KBM-7 (cell line): Measurements from ENCODE around the gene PITRM1.

Experiments
- DNase-seq: peaks from one replicate; pipeline ENCODE4 v3.0.0-alpha.2; 2015
- in situ Hi-C: fragments of 300-500 bp; cut with MboI; formaldehyde crosslinking; loops from 2 replicates; pipeline ENCODE4 v1.14.3; 2020; ENCODE audit warnings: low sequenced_read_pairs, low pct_unique_long_range_greater_than_20kb, mixed read lengths

Gene PITRM1

DNA sequence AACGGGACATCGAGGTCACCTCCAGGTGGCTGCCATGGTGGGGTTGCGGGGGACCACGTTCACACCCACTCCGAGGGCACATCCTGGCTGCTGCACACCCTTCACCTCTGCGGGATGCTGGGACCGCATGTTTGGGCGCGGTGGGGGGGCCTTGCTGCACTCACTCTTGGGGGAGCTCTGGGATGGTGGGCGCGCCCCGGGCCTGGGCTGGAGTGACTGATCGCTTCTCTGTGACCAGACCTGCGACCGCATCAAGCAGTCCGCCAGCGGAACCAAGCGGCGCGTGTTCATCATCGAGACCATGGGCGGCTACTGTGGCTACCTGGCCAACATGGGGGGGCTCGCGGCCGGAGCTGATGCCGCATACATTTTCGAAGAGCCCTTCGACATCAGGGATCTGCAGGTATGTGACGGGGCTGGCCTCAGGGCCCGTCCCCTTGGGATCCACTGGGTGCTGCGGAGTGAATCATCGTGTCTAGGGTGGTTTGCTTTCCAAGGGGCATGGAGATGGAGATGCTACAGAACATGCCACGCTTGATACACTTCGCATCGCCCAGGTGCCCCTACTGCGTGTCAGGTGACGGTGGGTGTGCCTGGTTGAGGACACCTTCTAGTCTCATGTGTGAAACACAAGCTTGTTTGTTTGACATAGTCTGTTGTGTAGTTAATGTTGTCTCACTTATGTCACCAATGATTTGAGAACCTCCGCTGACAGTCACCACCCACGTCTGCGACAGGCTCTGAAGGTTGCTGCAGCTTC is 42.8 kb downstream of the PITRM1 start:
- no peak for DNase-seq
- in situ Hi-C loops: no loop called here

DNA sequence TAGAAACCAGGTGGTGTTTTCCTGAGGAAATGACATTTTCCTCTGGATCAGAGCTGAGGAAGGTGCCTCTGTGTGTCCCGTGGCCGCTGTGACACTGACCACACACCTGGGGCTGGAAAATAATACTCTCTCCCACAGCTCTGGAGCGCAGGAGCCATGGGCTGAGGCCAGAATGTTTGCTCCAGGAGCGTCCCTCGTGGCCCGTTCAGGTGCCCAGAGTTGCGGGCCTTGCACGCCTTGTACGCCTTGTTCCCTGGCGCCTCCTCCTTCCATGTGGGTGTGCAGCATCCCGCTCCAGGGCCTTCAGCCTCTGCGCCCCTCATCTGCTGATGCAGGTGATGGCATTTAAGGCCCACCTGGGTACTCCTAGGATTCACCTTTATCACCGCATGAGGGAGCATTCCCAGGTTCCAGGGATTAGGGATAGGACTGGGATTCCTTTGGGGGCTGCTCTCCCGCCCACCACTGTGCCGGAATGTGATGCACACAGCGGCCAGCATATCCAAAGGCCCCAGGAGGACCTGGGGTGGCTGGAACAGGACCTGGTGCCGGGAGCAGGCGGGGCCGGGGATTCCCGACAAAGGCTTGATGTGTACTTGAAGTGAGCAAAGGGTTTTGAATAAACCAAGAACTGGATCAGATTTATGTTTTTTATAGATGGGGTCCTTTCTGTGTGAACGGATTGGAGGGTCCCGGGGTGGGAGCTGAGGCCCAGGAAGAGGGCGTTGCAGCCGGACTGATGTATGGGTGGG is 44.0 kb downstream of the PITRM1 start:
- DNase-seq: no peak
- in situ Hi-C loops: no loop called here

GRCh38 chr10:3127921-3128320 is 44.7 kb downstream of the PITRM1 start:
- DNase-seq: no peak
- in situ Hi-C loops: no loop called here

DNA sequence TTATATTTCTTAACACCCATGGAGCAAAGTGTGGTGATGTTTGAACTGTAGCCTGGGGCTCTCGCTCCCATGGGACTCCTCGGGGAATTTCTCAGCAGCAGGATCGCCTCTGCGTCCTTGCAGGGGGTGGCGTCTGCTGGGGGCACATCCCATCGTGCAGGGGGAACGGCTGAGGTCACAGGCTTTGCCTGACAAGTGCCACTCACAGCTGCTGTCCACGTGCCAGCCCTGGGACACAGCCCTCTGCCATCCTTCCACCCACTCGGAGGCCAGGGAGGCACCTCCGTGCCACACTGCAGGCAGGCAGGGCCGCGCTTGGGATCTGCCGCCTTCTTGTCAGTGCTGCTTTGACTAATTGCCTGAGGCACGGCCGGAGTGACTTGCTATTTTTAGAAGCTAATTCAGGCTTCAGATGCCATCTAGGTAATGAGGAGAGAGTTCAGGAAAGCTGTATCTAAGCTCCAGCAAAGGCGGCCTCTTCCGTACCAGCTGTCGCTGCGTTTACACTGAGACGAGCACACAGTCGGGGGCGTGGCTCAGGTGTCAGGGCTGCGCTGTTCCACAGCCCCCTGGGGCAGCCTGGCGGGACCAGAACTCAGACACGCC is 45.7 kb downstream of the PITRM1 start:
- in situ Hi-C loops: no loop called here
- no peak for DNase-seq

DNA sequence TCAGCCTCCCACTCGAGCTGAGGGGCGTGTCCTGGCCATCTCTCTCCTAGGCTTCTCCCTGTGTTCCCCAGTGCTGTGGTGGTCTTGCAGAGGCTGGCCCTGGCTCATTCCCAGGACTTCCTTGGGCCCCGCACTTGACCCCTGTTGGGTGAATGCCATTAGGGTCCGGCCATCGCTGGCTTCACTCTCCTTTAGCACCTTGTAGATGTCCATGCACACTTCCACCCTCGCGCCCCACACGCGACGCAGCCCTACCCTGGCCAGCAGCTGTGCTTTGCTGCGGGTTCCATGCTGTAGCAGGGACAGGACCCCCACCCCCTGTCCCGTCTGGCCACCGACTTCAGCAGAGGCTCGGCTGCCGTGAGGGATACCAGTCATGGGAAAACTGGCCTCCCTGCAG is 46.3 kb downstream of the PITRM1 start:
- in situ Hi-C loops: no loop called here
- DNase-seq: no peak

DNA sequence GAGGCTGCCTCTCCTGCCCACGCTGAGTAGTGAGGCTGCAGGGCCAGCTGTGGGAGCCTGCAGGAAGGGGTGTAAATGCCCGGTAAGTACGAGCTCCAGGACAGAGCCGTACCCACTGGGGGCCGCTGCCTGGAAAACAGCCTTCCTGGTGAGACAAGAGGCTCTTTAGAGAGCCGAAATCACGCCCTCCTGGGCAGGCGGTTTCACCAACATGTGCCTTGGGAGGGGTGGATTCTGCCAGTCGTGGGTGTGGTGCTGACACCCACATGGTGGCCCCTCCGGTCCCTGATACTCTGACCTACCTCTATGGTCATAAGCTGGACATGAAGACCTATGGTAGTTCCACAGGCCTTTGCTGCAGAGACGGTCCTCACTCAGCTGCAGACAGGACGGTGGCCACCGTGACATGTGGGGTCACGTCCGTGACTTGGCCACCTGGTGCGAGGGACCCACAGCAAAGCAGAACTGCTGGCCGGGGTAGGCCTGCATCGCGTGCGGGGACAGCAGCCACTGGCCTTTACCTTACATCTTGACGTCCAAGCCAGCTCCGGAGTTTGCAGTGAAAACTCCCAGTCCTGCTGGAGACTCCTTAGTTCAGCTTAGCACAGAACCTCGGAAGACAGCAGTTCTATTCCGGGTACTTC is 46.9 kb downstream of the PITRM1 start:
- in situ Hi-C loops: no loop called here
- no peak for DNase-seq

- in situ Hi-C loops: no loop called here
- no peak for DNase-seq
Observed at GRCh38 chr10:3124412-3125175, 48.0 kb downstream of the PITRM1 start.

GRCh38 chr10:3123571-3124411 is 48.8 kb downstream of the PITRM1 start:
- in situ Hi-C loops: no loop called here

GRCh38 chr10:3122486-3123205 is 49.9 kb downstream of the PITRM1 start:
- no peak for DNase-seq
- in situ Hi-C loops: no loop called here

More at GRCh38 chr10:3123571-3124411, 48.8 kb downstream of the PITRM1 start:
- DNase-seq: no peak

- no peak for DNase-seq
- in situ Hi-C loops: no loop called here
Observed at GRCh38 chr10:3122034-3122433, 50.5 kb downstream of the PITRM1 start.

- in situ Hi-C loops: no loop called here
- no peak for DNase-seq
Observed at GRCh38 chr10:3119796-3120459, 52.7 kb downstream of the PITRM1 start.

DNA sequence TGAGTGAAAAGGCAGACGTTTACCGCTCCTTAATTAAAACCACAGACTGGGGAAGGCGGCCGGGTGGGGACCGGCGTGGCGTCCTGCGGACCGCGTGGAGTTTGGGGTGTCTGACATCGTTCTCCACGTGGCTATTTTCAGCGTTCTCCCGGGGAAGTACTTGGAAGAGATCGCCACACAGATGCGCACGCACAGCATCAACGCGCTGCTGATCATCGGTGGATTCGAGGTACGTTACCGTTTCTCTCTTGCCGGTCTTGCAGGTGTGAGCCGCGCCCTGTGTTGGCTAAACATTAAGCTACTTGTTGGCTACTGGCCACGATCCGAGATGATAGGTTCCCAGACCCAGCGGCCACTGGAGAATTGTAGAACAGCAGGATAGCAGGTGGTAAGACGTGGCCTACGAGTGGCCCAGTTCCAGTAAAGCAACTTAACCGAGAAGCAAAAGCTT is 53.9 kb downstream of the PITRM1 start:
- DNase-seq: no peak
- in situ Hi-C loops: no loop called here

GRCh38 chr10:3117486-3117885 is 55.1 kb downstream of the PITRM1 start:
- DNase-seq: no peak
- in situ Hi-C loops: no loop called here

DNA sequence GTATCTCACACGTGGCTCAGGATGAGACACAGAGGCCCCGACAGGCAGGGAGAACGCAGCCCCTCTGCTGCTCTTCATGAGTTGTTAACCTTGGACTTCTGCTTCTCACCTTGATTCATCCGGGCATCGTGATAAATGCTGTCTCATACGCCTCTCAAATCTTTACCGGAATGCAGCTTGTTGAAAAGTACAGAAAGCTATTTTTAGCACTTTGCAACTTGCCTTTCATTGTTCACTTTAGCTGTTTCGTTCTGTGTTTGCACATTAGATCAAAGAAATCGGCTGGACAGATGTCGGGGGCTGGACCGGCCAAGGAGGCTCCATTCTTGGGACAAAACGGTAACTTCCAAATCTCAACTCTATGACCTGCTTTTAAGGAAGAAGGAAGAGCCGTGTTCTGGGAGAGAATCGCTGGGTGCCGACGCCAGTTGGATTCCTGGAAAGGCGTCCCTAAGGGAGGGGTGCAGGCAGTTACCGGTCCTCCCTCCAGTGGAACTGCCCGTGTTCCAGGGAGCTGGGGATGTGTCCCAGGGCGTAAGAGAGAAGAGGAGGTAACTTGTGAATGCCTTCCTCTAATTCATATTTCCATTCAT is 56.0 kb downstream of the PITRM1 start:
- in situ Hi-C loops: no loop called here
- no peak for DNase-seq

DNA sequence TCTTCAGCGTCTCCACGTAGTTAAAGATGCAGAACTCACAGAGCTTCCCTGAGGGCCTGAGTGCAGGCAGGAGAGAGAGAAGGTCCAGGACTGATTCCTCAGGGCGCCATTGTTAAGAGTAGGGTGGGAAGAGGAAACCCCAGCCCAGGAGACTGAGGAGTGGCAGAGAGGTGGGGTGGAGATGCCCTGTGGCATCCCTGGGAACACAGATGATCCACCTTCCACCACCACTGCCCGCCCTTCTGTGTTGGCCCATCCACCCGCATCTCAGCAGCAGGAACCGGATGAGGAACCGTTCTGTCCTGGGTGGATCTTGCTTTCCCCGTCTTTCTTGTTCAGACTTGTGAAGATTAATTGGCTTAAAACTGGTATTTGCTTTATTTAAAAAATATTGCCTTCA is 56.9 kb downstream of the PITRM1 start:
- in situ Hi-C loops: no loop called here
- DNase-seq: no peak

- in situ Hi-C loops: no loop called here
- DNase-seq: no peak
Observed at GRCh38 chr10:3113343-3113720, 59.2 kb downstream of the PITRM1 start.

DNA sequence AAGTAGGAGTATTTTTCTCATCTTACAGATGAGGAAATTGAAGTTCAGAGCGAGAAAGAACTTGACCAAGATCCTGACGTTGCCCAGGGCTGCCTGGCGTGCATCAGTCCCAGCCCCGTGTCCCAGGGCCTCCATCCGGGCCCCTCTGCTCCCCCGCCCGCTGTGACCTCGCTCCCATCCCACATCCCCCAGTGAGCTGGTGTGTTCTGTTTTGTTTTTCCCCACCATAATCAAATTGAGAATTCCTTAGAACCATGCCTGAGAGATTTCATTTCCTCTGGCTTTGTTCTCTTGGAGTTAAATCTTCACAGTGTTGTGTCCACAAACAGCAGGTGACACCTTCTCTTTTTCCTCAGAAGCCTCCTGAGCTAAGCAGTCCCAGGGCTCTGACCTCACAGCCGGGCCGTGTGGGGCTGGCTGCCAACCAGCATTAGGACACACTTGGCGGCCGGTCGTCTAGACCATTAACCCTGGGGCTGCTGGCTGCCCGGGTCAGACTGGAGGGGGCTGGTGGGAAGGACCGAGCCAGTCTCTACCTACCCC is 60.9 kb downstream of the PITRM1 start:
- no peak for DNase-seq
- in situ Hi-C loops: no loop called here
